Endothelial cell of umbilical vein (primary cell): Measurements from ENCODE around the gene SLCO3A1. TPM values are rescaled to one million over a fixed set of nuclear protein-coding genes. Genes with fewer than 3 reads are reported as not detected.

ENCODE experiments used
- BruUV-seq: library from RNA; stranded (reverse); fragments of 400-500 nt; replicated peaks from 2 replicates; lab custom pipeline; 2021; lab: Mats Ljungman, UMichigan
- CTCF ChIA-PET: fragments of 300-600, 350-600 bp; sonication (Branson Sonifier 250); formaldehyde crosslinking; loops from one replicate; lab custom pipeline; 2021; ENCODE audit warnings: antibody characterized with exemption, inconsistent platforms; lab: Charles Lee
- POLR2A ChIA-PET: fragments of 300-600, 350-600 bp; sonication (Branson Sonifier 250); formaldehyde crosslinking; loops from one replicate; lab custom pipeline; 2021; ENCODE audit warnings: antibody characterized with exemption, inconsistent platforms; lab: Charles Lee
- DNase-seq: peaks from one replicate; pipeline ENCODE4 v3.0.0-alpha.2; 2011; ENCODE audit warnings: low read depth, low spot score
- FAIRE-seq: peaks from 2 replicates; lab custom pipeline; 2011; peaks lifted over from hg19 to GRCh38; lab: Jason Lieb, UNC
- H2AFZ ChIP-seq: 2 replicates; pipeline ENCODE4 v1.6.0; 2012; ENCODE audit warnings: low read depth, low read length, control low read depth, inconsistent platforms
- H3K27ac ChIP-seq: 2 replicates; pipeline ENCODE4 v1.5.1; 2011; ENCODE audit warnings: low read depth, mild to moderate bottlenecking, control low read depth, low read length, moderate library complexity; ENCODE audit not compliant: insufficient read depth
- H3K27me3 ChIP-seq, 2 experiments: 2 replicates each; pipeline versions ENCODE4 v1.6.0 to v1.6.1; 2011; ENCODE audit warnings: low read length in 2 of 2, mixed read lengths in 1 of 2; ENCODE audit not compliant: control insufficient read depth in 2 of 2, insufficient read depth in 2 of 2
- H3K36me3 ChIP-seq, 2 experiments: 2 replicates in 1 of 2; 3 replicates in 1 of 2; pipeline ENCODE4 v1.5.1; 2011; ENCODE audit warnings: low read length in 2 of 2, mild to moderate bottlenecking in 1 of 2, moderate library complexity in 1 of 2; ENCODE audit not compliant: control insufficient read depth in 2 of 2, insufficient read depth in 2 of 2; ENCODE audit errors: extremely low read depth in 1 of 2
- H3K4me1 ChIP-seq: 3 replicates; pipeline ENCODE4 v1.5.1; 2011; ENCODE audit warnings: mild to moderate bottlenecking, low read length; ENCODE audit not compliant: control insufficient read depth, insufficient read depth; ENCODE audit errors: extremely low read depth
- H3K4me2 ChIP-seq: 2 replicates; pipeline ENCODE4 v1.6.1; 2011; ENCODE audit warnings: low read length, control low read depth, mixed read lengths; ENCODE audit not compliant: insufficient read depth
- H3K4me3 ChIP-seq, 3 experiments: fragments of 200-600 bp in 1 of 3; sonication (generic), shearing (Covaris generic) in 1 of 3; replicated peaks in 1 of 3; 2 replicates each; pipeline ENCODE4 v1.5.1; 2011 to 2016; ENCODE audit warnings: control low read depth in 3 of 3, low read length in 3 of 3, mild to moderate bottlenecking in 2 of 3, inconsistent platforms in 1 of 3, low read depth in 1 of 3, moderate library complexity in 1 of 3; ENCODE audit not compliant: insufficient read depth in 1 of 3
- H3K79me2 ChIP-seq: 2 replicates; pipeline ENCODE4 v1.6.0; 2012; ENCODE audit warnings: low read length, inconsistent platforms; ENCODE audit not compliant: control insufficient read depth, insufficient read depth
- H3K9ac ChIP-seq: replicated peaks from 2 replicates; pipeline ENCODE3; 2011; ENCODE audit warnings: low read length, control low read depth; ENCODE audit not compliant: insufficient read depth; ENCODE audit errors: extremely low read depth
- H3K9me1 ChIP-seq: replicated peaks from 3 replicates; pipeline ENCODE4 v1.6.0; 2011; ENCODE audit warnings: mild to moderate bottlenecking, low read length; ENCODE audit not compliant: control insufficient read depth, insufficient read depth; ENCODE audit errors: extremely low read depth
- H3K9me3 ChIP-seq: replicated peaks from 2 replicates; pipeline ENCODE4 v1.5.1; 2012; ENCODE audit warnings: low read length, inconsistent platforms; ENCODE audit not compliant: control insufficient read depth, insufficient read depth
- H4K20me1 ChIP-seq: replicated peaks from 2 replicates; pipeline ENCODE3; 2011; ENCODE audit warnings: mild to moderate bottlenecking, low read length; ENCODE audit not compliant: control insufficient read depth, insufficient read depth; ENCODE audit errors: extremely low read depth
- CTCF ChIP-seq, 2 donors: IDR thresholded peaks; 1 replicate in 1 of 2; 2 replicates in 1 of 2; pipeline ENCODE4 v1.5.1; 2011; ENCODE audit warnings: low read length in 2 of 2, mild to moderate bottlenecking in 2 of 2, moderate library complexity in 2 of 2, control low read depth in 1 of 2, inconsistent platforms in 1 of 2, low read depth in 1 of 2; ENCODE audit not compliant: insufficient read depth in 1 of 2; ENCODE audit errors: extremely low read depth in 1 of 2
- FOS ChIP-seq: IDR thresholded peaks from 2 replicates; pipeline ENCODE4 v1.6.1; 2011; ENCODE audit warnings: mild to moderate bottlenecking, low read length, moderate library complexity, borderline replicate concordance; ENCODE audit not compliant: insufficient read depth
- JUN ChIP-seq: IDR thresholded peaks from 2 replicates; pipeline ENCODE4 v1.6.1; 2011; ENCODE audit warnings: borderline replicate concordance, low read depth; ENCODE audit not compliant: insufficient read length, insufficient read depth
- MYC ChIP-seq: IDR thresholded peaks from one replicate; pipeline ENCODE4 v1.6.1; 2011; ENCODE audit warnings: mild to moderate bottlenecking, low read depth, low read length
- POLR2A ChIP-seq: IDR thresholded peaks from 2 replicates; pipeline ENCODE4 v1.6.1; 2012; ENCODE audit warnings: low read depth, mild to moderate bottlenecking, control low read depth, low read length
- POLR2AphosphoS5 ChIP-seq: IDR thresholded peaks from 2 replicates; pipeline ENCODE4 v1.6.1; 2012; ENCODE audit warnings: low read depth, mild to moderate bottlenecking, control low read depth, low read length, moderate library complexity; ENCODE audit not compliant: insufficient read depth
- dilution Hi-C: fragments of 300-500 bp; cut with MboI; formaldehyde crosslinking; loops from one replicate; pipeline ENCODE4 v1.15.0; 2019; ENCODE audit warnings: low sequenced_read_pairs; ENCODE audit not compliant: extremely low pct_ligation_motif_present
- intact Hi-C: fragments of 100-400 bp; cut with micrococcal nuclease; formaldehyde crosslinking; loops from one replicate; pipeline ENCODE4 v1.10.0; 2022
- polyA plus RNA-seq, 4 experiments: library from polyadenylated mRNA; depleted of rRNA in 3 of 4; stranded (reverse) in 3 of 4; unstranded in 1 of 4; fragments of >200 nt; gene quantifications; 2 replicates each; pipeline versions ENCODE4 v1.2.1 to v1.2.3, GENCODE V29; 2011 to 2012; ENCODE audit warnings: missing spikeins in 1 of 4
- total RNA-seq: library from RNA; stranded (reverse); gene quantifications from 2 replicates; pipeline ENCODE4 v1.2.3, GENCODE V29; 2021

Gene SLCO3A1
- total and polyA plus RNA-seq, 2 donors (not counting 3 experiments of a cell fraction or from before 2014, with no cell fraction given), result 0.88 to 0.92 TPM

GRCh38 chr15:91881569-91882297 lies 28.2 kb downstream of the SLCO3A1 start:
- intact Hi-C loops, result no loop called here
- CTCF ChIA-PET, result no interaction called here
- H3K79me2 ChIP-seq, result no peaks in the 10 kb centered on the region
- H3K4me1 ChIP-seq, result no peaks in the 10 kb centered on the region
- FAIRE-seq (no peak), DNase-seq (no peak)
- no peak overlapping the region for H3K4me2 ChIP-seq
- no peak overlapping the region for H2AFZ ChIP-seq
- no peaks in the 10 kb centered on the region for H3K9me1 ChIP-seq
- no peak overlapping the region for H3K27ac ChIP-seq
- no peaks in the 10 kb centered on the region for H3K36me3 ChIP-seq
- TF ChIP-seq JUN (no peak), FOS (no peak), POLR2A (no peak), CTCF (IDR thresholded peaks at IDR 0.05; ENCODE audit: extremely low read depth in 1 of 2, insufficient read depth in 1 of 2, low read depth in 1 of 2, low read length in 2 of 2) (no peak), MYC (no peak), POLR2AphosphoS5 (no peak)
- POLR2A ChIA-PET, result no interaction called here
- no peaks in the 10 kb centered on the region for H3K9me3 ChIP-seq
- dilution Hi-C loops, result no loop called here
- H4K20me1 ChIP-seq, result no peaks in the 10 kb centered on the region
- BruUV-seq, result no TSS peak
- H3K9ac ChIP-seq, result no peak overlapping the region
- no peak overlapping the region for H3K4me3 ChIP-seq
- no peaks in the 10 kb centered on the region for H3K27me3 ChIP-seq
